Heart left ventricle (tissue), 13 donors: ENCODE measurements around the gene FOXP4.

Experiments
- POLR2A ChIP-seq, 2 donors: fragments of 450-650 bp; IDR thresholded peaks; one replicate each; pipeline ENCODE4 v1.6.1; 2017; ENCODE audit warnings: antibody characterized with exemption in 2 of 2, mild to moderate bottlenecking in 2 of 2, moderate library complexity in 2 of 2
- TF ChIP-seq, protein P1 (sequence below), 12 donors: fragments of 200-600 bp; sonication (generic) in 4 of 12; IDR thresholded peaks; one replicate each; pipeline versions ENCODE4 v1.5.0 to v1.8.0; 2018 to 2022; ENCODE audit warnings: antibody characterized with exemption in 12 of 12, mild to moderate bottlenecking in 5 of 12
- donor health status: ischemic (EF 13 %, LVEDD 7.1; RV severe dilation, severe dysfunction).
- donor health status: DM: no; HTN: yes; CAD: no.
- donor health status: DM: no; HTN: no; CAD: no.
- donor health status: ischemic (EF 25% LVEDD 6.9; RV normal size, moderate dysfunction).
- donor health status: ischemic (EF 25% LVEDD 5.7; RV mildly dilated, moderate dysfunction).
- donor health status: ischemic (EF 35%, LVEDD 5.7; RV mildly dilated, moderate dysfunction).
- donor health status: nonischemic (EF 11% LVEDD 7.7; RV severe dilation, severe dysfunction).
- donor health status: DM: yes; HTN: yes; CAD: no.
- donor health status: PGD.
- donor health status: ischemic (EF 29% LVEDD 5.4; RV normal size, mild dysfunction).
- donor health status: nonischemic (EF 23%, LVEDD 6.1; RV moderate dilation, normal function).

DNA sequence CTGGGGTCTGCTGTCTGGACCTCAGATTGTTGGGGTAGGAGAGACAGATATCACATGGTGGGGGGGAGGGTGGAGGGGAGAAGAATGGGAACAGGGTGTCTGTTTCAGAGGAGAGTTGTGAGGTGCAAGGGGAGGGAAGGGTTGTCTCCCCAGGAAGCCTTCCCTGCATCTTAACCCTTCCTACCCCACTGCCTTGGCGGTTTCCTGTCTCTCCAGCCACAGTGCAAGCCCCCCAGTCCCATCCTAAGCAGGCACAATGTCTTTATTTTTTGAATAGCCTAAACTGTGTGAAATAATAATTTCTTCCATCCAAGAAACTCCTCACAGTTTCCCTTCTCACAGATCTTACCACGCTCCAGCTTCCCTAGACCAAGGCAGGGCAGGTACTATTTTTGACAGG is 3.5 kb downstream of the FOXP4 start:
- TF ChIP-seq, protein P1, sequence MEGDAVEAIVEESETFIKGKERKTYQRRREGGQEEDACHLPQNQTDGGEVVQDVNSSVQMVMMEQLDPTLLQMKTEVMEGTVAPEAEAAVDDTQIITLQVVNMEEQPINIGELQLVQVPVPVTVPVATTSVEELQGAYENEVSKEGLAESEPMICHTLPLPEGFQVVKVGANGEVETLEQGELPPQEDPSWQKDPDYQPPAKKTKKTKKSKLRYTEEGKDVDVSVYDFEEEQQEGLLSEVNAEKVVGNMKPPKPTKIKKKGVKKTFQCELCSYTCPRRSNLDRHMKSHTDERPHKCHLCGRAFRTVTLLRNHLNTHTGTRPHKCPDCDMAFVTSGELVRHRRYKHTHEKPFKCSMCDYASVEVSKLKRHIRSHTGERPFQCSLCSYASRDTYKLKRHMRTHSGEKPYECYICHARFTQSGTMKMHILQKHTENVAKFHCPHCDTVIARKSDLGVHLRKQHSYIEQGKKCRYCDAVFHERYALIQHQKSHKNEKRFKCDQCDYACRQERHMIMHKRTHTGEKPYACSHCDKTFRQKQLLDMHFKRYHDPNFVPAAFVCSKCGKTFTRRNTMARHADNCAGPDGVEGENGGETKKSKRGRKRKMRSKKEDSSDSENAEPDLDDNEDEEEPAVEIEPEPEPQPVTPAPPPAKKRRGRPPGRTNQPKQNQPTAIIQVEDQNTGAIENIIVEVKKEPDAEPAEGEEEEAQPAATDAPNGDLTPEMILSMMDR (IDR thresholded peaks at IDR 0.05), result no peak
- TF ChIP-seq POLR2A (IDR thresholded peaks at IDR 0.05), result no peak
